ENCODE results near the gene H1-8.

DNA sequence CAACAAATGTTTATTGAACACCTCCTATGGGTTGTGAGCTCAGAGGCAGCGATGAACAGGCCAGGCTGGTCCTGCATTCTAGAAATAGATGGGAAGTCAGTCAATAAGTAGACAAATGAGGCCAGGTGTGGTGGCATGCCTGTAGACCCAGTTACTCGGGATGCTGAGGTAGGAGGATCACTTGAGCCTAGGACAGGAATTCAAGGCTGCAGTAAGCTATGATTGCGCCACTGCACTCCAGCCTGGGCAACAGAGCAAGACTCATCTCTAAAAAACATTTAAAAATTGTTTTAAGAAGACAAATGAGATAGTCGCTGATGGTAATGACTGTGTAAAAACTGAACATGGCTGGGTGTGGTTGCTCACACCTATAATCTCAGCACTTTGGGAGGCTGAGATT lies 18.9 kb upstream of the H1-8 start:
- TF ChIP-seq YY1 (tag by site-specific recombination; IDR thresholded peaks at IDR 0.05) (no peak), CTCF (tag by site-specific recombination; IDR thresholded peaks at IDR 0.05) (no peak), MZF1 (tag by site-specific recombination; IDR thresholded peaks at IDR 0.05; ENCODE audit: borderline replicate concordance) (no peak), SETDB1 (IDR thresholded peaks at IDR 0.05; ENCODE audit: insufficient read length, low read length) (no peak), REST (tag by site-specific recombination; IDR thresholded peaks at IDR 0.05) (no peak), ZNF530 (tag by site-specific recombination; IDR thresholded peaks at IDR 0.05; ENCODE audit: low read depth) (no peak)
- TF ChIP-seq, protein P1, sequence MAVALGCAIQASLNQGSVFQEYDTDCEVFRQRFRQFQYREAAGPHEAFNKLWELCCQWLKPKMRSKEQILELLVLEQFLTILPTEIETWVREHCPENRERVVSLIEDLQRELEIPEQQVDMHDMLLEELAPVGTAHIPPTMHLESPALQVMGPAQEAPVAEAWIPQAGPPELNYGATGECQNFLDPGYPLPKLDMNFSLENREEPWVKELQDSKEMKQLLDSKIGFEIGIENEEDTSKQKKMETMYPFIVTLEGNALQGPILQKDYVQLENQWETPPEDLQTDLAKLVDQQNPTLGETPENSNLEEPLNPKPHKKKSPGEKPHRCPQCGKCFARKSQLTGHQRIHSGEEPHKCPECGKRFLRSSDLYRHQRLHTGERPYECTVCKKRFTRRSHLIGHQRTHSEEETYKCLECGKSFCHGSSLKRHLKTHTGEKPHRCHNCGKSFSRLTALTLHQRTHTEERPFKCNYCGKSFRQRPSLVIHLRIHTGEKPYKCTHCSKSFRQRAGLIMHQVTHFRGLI (tag by site-specific recombination; IDR thresholded peaks at IDR 0.05) = no peak
